ENCODE results near the gene C1QTNF1. TPM values are rescaled to one million over a fixed set of nuclear protein-coding genes. Genes with fewer than 3 reads are reported as not detected.

C1QTNF1 gene
- total RNA-seq, 3 donors from 2014 or later, result 16.9 to 33.3 (median 22.1) TPM

DNA sequence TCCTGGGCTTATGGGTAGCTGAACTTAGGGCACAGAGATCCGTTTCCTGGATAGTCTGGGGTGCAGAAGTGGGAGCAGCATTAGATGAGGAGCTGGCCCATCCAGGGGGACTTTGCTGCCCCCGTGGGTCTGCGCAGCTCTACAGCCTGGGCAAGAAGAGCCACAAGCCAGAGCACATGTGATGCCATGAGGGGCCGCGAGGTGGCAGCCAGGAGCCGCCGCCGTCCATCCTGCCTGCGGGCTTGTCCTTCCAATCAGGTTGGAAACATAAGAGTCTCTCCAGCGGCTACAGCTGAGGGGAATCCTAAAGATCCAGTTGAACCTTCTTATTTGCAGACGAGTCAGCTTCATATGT, 21.9 kb downstream of the C1QTNF1 start:
- peak in 2 of 3 donors; percentile 80 to 83 for DNase-seq
- Histone ChIP-seq H3K4me3 (no peak overlapping the region), H3K4me1 (ENCODE audit: low read depth) (peaks cover 6% of the 10 kb centered on the region), H3K9me3 (no peaks in the 10 kb centered on the region), H3K36me3 (ENCODE audit: low read depth) (no peaks in the 10 kb centered on the region)
- peak; percentile 83 for ATAC-seq
- intact Hi-C loops (cut with DNase I, micrococcal nuclease), result no loop called here
- TF ChIP-seq CTCF (IDR thresholded peaks at IDR 0.05), result peak; percentile 93

- ATAC-seq (no peak), DNase-seq (peak in 1 of 3 donors; percentile 24)
- no peak for TF ChIP-seq CTCF (IDR thresholded peaks at IDR 0.05)
- no peak overlapping the region for H3K4me3 ChIP-seq
- no peaks in the 10 kb centered on the region for H3K36me3 ChIP-seq (ENCODE audit: low read depth)
- no peaks in the 10 kb centered on the region for H3K9me3 ChIP-seq
- intact Hi-C loops (cut with DNase I, micrococcal nuclease), result no loop called here
- H3K4me1 ChIP-seq (ENCODE audit: low read depth), result peaks cover 6% of the 10 kb centered on the region
Observed at GRCh38 chr17:79046197-79046915, 22.4 kb downstream of the C1QTNF1 start.

DNA sequence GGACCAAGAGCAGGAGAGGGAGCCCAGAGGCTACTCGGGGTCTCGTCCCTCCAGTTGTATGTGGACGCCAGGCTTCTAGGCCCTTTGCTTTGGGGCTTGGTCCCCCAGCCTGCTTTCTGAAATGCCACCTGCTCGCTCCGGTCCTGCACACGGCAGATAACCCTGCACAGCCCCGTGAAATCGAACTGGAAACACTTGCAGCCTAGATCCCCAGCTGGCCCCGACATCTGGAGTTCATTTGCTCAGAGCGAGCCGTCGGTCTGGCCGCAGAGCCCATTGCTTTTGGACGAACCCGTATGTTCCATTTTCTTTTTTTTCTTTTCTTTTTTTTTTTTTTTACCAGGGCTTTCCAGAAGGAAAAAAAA, 22.9 kb downstream of the C1QTNF1 start:
- H3K4me1 ChIP-seq (ENCODE audit: low read depth), result peaks cover 6% of the 10 kb centered on the region
- intact Hi-C loops (cut with DNase I, micrococcal nuclease), result no loop called here
- H3K36me3 ChIP-seq (ENCODE audit: low read depth), result no peaks in the 10 kb centered on the region
- no peak overlapping the region for H3K4me3 ChIP-seq
- no peak for TF ChIP-seq CTCF (IDR thresholded peaks at IDR 0.05)
- no peaks in the 10 kb centered on the region for H3K9me3 ChIP-seq
- ATAC-seq (no peak), DNase-seq (peak in 1 of 3 donors; percentile 23)

DNA sequence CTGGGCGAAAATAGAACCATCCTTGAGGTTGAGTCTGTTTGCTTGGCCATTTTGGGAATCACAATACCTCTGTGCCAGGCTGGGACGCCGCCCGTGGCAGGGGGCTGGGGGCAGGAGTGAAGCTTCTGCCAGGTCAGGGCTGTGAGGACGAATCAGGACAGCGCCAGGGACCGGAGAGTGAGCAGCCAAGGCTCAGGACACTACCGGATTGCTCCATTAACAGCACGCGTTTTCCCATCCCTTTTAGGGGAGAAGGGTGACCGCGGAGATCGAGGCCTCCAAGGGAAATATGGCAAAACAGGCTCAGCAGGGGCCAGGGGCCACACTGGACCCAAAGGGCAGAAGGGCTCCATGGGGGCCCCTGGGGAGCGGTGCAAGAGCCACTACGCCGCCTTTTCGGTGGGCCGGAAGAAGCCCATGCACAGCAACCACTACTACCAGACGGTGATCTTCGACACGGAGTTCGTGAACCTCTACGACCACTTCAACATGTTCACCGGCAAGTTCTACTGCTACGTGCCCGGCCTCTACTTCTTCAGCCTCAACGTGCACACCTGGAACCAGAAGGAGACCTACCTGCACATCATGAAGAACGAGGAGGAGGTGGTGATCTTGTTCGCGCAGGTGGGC, 23.4 kb downstream of the C1QTNF1 start:
- ATAC-seq (no peak), DNase-seq (peak in 1 of 3 donors; percentile 17)
- H3K4me3 ChIP-seq, result no peak overlapping the region
- intact Hi-C loops (cut with DNase I, micrococcal nuclease), result no loop called here
- no peaks in the 10 kb centered on the region for H3K9me3 ChIP-seq
- H3K36me3 ChIP-seq (ENCODE audit: low read depth), result no peaks in the 10 kb centered on the region
- TF ChIP-seq CTCF (IDR thresholded peaks at IDR 0.05), result no peak
- H3K4me1 ChIP-seq (ENCODE audit: low read depth), result peaks cover 2% of the 10 kb centered on the region

- Histone ChIP-seq H3K4me1 (ENCODE audit: low read depth) (no peaks in the 10 kb centered on the region), H3K9me3 (no peaks in the 10 kb centered on the region), H3K36me3 (ENCODE audit: low read depth) (no peaks in the 10 kb centered on the region), H3K4me3 (no peak overlapping the region)
- TF ChIP-seq CTCF (IDR thresholded peaks at IDR 0.05), result no peak
- ATAC-seq, result no peak
- DNase-seq, result peak in 1 of 3 donors; percentile 44
- intact Hi-C loops (cut with DNase I, micrococcal nuclease), result no loop called here
Observed at GRCh38 chr17:79047923-79048825, 24.2 kb downstream of the C1QTNF1 start.

All from mucosa of descending colon (tissue), 3 donors.